Measurements from ENCODE around the gene CAB39L. TPM values are rescaled to one million over a fixed set of nuclear protein-coding genes. Genes with fewer than 3 reads are reported as not detected.

CAB39L gene
- total RNA-seq = 13.3 to 14.7 TPM (median 14.1 TPM) in 3 replicates

DNA sequence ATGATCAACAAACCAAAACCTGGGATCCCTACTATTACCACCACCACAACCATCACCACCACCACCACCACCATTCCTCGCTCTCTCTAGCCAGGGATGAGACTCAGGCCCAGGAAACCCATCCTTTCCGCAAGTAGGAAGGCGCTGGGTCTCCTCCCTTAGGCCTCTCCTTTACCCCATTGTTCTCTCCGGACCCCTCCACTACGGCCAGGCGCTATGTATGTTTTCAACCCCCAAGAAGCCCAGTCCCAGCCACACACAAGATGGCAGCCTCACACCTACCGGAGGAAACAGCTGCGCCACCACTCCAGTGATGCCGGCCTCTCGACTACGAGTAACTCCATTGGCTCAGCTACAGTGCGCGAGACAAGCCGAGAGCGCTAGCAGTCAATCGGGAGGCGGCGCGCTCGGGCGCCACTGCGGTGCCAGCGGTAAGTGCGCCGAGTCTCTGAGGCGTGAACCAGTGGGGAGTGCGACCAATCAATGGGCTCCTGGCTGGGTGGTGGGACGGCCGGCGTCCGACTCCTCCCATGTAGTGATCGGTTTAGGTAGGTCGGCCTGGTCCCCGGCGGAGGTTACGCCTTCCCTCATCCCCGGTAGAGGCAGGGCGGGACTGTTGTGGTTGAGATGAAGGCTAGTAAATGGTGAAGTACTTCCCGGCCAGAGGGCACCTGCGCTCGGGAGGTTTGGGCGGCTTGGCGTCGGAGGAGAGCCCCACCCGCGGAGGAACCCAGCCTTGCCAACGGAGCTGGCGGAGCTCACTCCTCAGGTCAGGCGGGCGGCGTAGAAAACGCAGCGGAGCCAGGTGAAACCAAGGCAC is at the start of gene CAB39L, which contains the start of gene SETDB2:
Gene CAB39L (minus strand): TSS at position 361 of the 820 bp plus-strand sequence. CDS start 61,154 bp downstream, outside the sequence.
Gene SETDB2 (plus strand): TSS at position 571 of the 820 bp plus-strand sequence. CDS start 7,620 bp downstream, outside the sequence.
- TF ChIP-seq, protein P1, sequence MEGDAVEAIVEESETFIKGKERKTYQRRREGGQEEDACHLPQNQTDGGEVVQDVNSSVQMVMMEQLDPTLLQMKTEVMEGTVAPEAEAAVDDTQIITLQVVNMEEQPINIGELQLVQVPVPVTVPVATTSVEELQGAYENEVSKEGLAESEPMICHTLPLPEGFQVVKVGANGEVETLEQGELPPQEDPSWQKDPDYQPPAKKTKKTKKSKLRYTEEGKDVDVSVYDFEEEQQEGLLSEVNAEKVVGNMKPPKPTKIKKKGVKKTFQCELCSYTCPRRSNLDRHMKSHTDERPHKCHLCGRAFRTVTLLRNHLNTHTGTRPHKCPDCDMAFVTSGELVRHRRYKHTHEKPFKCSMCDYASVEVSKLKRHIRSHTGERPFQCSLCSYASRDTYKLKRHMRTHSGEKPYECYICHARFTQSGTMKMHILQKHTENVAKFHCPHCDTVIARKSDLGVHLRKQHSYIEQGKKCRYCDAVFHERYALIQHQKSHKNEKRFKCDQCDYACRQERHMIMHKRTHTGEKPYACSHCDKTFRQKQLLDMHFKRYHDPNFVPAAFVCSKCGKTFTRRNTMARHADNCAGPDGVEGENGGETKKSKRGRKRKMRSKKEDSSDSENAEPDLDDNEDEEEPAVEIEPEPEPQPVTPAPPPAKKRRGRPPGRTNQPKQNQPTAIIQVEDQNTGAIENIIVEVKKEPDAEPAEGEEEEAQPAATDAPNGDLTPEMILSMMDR (IDR thresholded peaks at IDR 0.05; ENCODE audit: unreplicated experiment) = no peak
- DNase-seq (ENCODE audit: low spot score in 2 of 2, unreplicated experiment in 2 of 2) = peak; percentile 93 to 96
- Mint-ChIP-seq H3K9me3 (no peaks in the 10 kb centered on the region), H3K36me3 (no peaks in the 10 kb centered on the region), H3K4me3 (peak within 1 kb of the TSS; percentile 97), H3K27me3 (ENCODE audit: low read depth) (no peaks in the 10 kb centered on the region), H3K4me1 (peaks cover 33% of the 10 kb centered on the region), H3K27ac (peak within 1 kb of the TSS; percentile 99)

DNA sequence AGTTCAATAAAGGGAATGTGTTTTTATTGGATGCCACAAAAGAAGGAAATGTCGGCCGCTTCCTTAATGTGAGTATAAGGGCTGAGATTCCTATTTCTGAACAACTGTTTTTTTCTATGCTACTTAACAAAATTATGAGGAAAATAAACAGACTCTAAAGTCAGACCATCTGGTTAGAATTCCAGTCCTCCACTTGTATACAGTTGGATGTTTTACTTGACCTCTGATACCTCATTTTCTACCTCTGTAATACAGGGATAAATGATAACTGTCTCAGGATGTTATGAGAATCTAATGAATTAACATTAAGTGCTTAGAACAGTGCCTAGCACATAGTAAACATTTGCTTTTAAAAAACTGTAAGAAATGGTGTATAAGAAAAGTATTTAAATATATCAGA is 44.7 kb upstream of the CAB39L start:
- H3K4me3 Mint-ChIP-seq = no peak overlapping the region
- H3K36me3 Mint-ChIP-seq = peaks cover 16% of the 10 kb centered on the region
- H3K4me1 Mint-ChIP-seq = no peaks in the 10 kb centered on the region
- H3K9me3 Mint-ChIP-seq = no peaks in the 10 kb centered on the region
- H3K27ac Mint-ChIP-seq = no peak overlapping the region
- DNase-seq (ENCODE audit: low spot score in 2 of 2, unreplicated experiment in 2 of 2) = no peak
- TF ChIP-seq, protein P1 (IDR thresholded peaks at IDR 0.05; ENCODE audit: unreplicated experiment) = no peak
- H3K27me3 Mint-ChIP-seq (ENCODE audit: low read depth) = no peaks in the 10 kb centered on the region

DNA sequence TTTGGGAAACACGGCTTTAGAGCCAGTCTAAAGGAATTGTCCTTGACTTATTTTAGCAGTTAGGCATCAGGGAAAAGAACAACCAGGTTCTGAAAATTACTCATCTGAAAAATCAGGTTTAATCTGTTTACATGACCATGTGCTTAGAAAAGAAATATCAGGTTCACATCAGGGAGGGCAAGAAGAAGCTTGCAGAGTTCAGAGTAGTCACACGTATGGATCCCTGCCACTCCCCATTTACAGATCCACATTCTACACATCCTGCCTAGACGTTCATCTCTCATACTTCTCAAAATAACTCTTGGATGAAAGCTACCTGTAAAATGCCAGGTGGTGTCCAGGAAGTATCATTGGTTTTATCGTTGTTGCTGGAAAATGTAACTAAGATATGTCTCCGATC is 37.9 kb upstream of the CAB39L start:
- Mint-ChIP-seq H3K4me3 (no peak overlapping the region), H3K4me1 (no peaks in the 10 kb centered on the region), H3K27ac (no peak overlapping the region), H3K27me3 (ENCODE audit: low read depth) (no peaks in the 10 kb centered on the region), H3K9me3 (no peaks in the 10 kb centered on the region), H3K36me3 (peaks cover 17% of the 10 kb centered on the region)
- DNase-seq (ENCODE audit: low spot score in 2 of 2, unreplicated experiment in 2 of 2) = no peak
- TF ChIP-seq, protein P1 (IDR thresholded peaks at IDR 0.05; ENCODE audit: unreplicated experiment) = no peak

DNA sequence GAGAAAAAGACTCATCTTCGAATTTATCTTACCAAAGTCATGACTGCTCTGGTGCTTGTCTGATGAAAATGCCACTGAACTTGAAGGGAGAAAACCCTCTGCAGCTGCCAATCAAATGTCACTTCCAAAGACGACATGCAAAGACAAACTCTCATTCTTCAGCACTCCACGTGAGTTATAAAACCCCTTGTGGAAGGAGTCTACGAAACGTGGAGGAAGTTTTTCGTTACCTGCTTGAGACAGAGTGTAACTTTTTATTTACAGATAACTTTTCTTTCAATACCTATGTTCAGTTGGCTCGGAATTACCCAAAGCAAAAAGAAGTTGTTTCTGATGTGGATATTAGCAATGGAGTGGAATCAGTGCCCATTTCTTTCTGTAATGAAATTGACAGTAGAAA is 32.7 kb upstream of the CAB39L start:
- TF ChIP-seq, protein P1 (IDR thresholded peaks at IDR 0.05; ENCODE audit: unreplicated experiment) = no peak
- Mint-ChIP-seq H3K9me3 (no peaks in the 10 kb centered on the region), H3K4me1 (no peaks in the 10 kb centered on the region), H3K36me3 (peaks cover 13% of the 10 kb centered on the region), H3K27ac (no peak overlapping the region), H3K4me3 (no peak overlapping the region), H3K27me3 (ENCODE audit: low read depth) (no peaks in the 10 kb centered on the region)
- DNase-seq (ENCODE audit: low spot score in 2 of 2, unreplicated experiment in 2 of 2) = no peak

DNA sequence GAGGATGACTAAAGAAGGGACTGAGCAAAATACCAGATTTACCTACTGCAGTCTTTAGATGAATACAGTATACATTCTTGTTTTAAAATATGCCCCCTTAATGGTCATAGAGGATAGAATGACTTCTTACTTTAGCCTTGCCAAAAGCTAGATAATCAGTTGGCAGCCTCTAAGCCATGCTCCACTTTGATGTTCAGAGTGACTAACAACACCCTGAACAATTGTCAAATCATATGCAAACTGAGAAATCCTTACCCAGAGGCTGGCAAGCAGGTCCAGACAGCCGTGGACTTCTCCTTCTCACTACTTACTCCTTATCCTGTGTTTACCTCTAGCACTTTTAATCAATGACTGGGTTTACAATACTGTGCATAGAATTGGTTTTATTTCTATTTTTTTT is 28.3 kb upstream of the CAB39L start:
- no peaks in the 10 kb centered on the region for H3K27me3 Mint-ChIP-seq (ENCODE audit: low read depth)
- H3K9me3 Mint-ChIP-seq = no peaks in the 10 kb centered on the region
- H3K4me3 Mint-ChIP-seq = no peak overlapping the region
- peaks cover 22% of the 10 kb centered on the region for H3K36me3 Mint-ChIP-seq
- DNase-seq (ENCODE audit: low spot score in 2 of 2, unreplicated experiment in 2 of 2) = no peak
- H3K27ac Mint-ChIP-seq = no peak overlapping the region
- TF ChIP-seq, protein P1 (IDR thresholded peaks at IDR 0.05; ENCODE audit: unreplicated experiment) = no peak
- H3K4me1 Mint-ChIP-seq = no peaks in the 10 kb centered on the region
